Pancreas (tissue), 10 donors: ENCODE results near the gene HIPK2. TPM values are rescaled to one million over a fixed set of nuclear protein-coding genes. Genes with fewer than 3 reads are reported as not detected.

Source experiments
- ATAC-seq, 4 donors: fragments of 200-7000 bp; cut with Tn5 transposase; one replicate each; pipeline versions ENCODE4 v1.8.0 to v1.9.1; 2020; ENCODE audit warnings: mild to moderate bottlenecking in 4 of 4, moderate library complexity in 4 of 4
- DNase-seq, 6 donors: peaks; one replicate each; pipeline ENCODE4 v3.0.0-alpha.2; 2020
- FAIRE-seq: peaks from 2 replicates; lab custom pipeline; 2012; peaks lifted over from hg19 to GRCh38; lab: Jason Lieb, UNC
- H3K27ac ChIP-seq, 4 donors: fragments of 200-600 bp; sonication (generic); 1 replicate in 3 of 4; 2 replicates in 1 of 4; pipeline versions ENCODE4 v1.5.0 to v1.8.0; 2020
- H3K27me3 ChIP-seq, 4 donors: fragments of 200-600 bp; one replicate each; pipeline ENCODE4 v1.8.0; 2021
- H3K36me3 ChIP-seq, 3 donors: fragments of 200-600 bp; sonication (generic) in 1 of 3; one replicate each; pipeline versions ENCODE4 v1.5.0 to v1.8.0; 2020 to 2021
- H3K4me1 ChIP-seq, 3 donors: fragments of 200-600 bp; one replicate each; pipeline ENCODE4 v1.8.0; 2021
- H3K4me3 ChIP-seq, 4 donors: fragments of 200-600 bp; sonication (generic) in 2 of 4; one replicate each; pipeline versions ENCODE4 v1.5.0 to v1.8.0; 2020 to 2021
- H3K9me3 ChIP-seq, 4 donors: fragments of 200-600 bp; one replicate each; pipeline ENCODE4 v1.8.0; 2021
- CTCF ChIP-seq, 4 donors: fragments of 200-600 bp; sonication (generic) in 3 of 4; IDR thresholded peaks; one replicate each; pipeline versions ENCODE4 v1.5.0 to v1.8.0; 2021; ENCODE audit warnings: antibody characterized with exemption in 4 of 4
- WGBS, 2 donors: extraction: QIAGEN DNeasy Blood & Tissue Kit; methylation state at CpG; one replicate each; pipeline ENCODE4 v1.1.7; 2013; 5-methylcytosine and 5-hydroxymethylcytosine counted together
- intact Hi-C, 3 donors: fragments of 100-400 bp; cut with DNase I; formaldehyde crosslinking; loops; one replicate each; pipeline versions ENCODE4 v1.11.1 to v1.14.2; 2022
- polyA plus RNA-seq, 2 donors: library from polyadenylated mRNA; stranded (reverse); fragments of 200-250 nt; gene quantifications; one replicate each; pipeline ENCODE4 v1.2.3, GENCODE V29; 2013
- total RNA-seq, 6 donors: library from RNA; stranded (reverse); fragmentation: NEBNext Ultra II Directional in 4 of 6; extraction: Animal tissue kit (Norgen Biotek cat#: 25700) in 4 of 6; gene quantifications; one replicate each; pipeline versions ENCODE4 v1.2.1 to v1.2.4, GENCODE V29; 2021 to 2023
- donor health status: healthy with polysubstance abuse.
- donor health status: DM: no; HTN: no; CAD: no; lungs with moderate emphysema.
- donor health status: DM: no; HTN: no; CAD: no.
- donor health status: control.
- donor health status: control.
- donor health status: Bipolar disorder and iron deficiency.
- donor health status: DM: yes; HTN: yes; CAD: no.
- donor health status: DM: no; HTN: no; CAD: no.
- donor health status: DM: no; HTN: no; CAD: no.
- donor health status: DM: yes; HTN: yes; CAD: no.

HIPK2 gene
- total and polyA plus RNA-seq, 8 donors = 6.7 to 49.0 (median 24.7) TPM

GRCh38 chr7:139571190-139571589, 206.6 kb downstream of the HIPK2 start:
- H3K9me3 ChIP-seq = no peaks in the 10 kb centered on the region
- 92 to 94% methylated on average over 20 of the region's 20 CpGs for WGBS, 2 donors
- no peaks in the 10 kb centered on the region for H3K4me1 ChIP-seq
- H3K4me3 ChIP-seq = no peak overlapping the region
- H3K27ac ChIP-seq = no peak overlapping the region
- no peak for ATAC-seq
- intact Hi-C loops = no loop called here
- H3K27me3 ChIP-seq = no peaks in the 10 kb centered on the region
- H3K36me3 ChIP-seq = peaks cover 0 to 24% (median 0%) of the 10 kb centered on the region in 3 donors
- no peak for FAIRE-seq
- no peak for TF ChIP-seq CTCF (IDR thresholded peaks at IDR 0.05)
- peak in 1 of 6 donors; percentile 36 for DNase-seq

GRCh38 chr7:139570626-139571025, 207.2 kb downstream of the HIPK2 start:
- WGBS, 2 donors = 91 to 94% methylated on average over 5 of the region's 5 CpGs
- no peak for DNase-seq
- TF ChIP-seq CTCF (IDR thresholded peaks at IDR 0.05) = no peak
- H3K36me3 ChIP-seq = peaks cover 0 to 24% (median 0%) of the 10 kb centered on the region in 3 donors
- no peaks in the 10 kb centered on the region for H3K27me3 ChIP-seq
- no peak overlapping the region for H3K4me3 ChIP-seq
- no peak overlapping the region for H3K27ac ChIP-seq
- peaks cover 0 to 2% (median 0%) of the 10 kb centered on the region in 3 donors for H3K4me1 ChIP-seq
- no peaks in the 10 kb centered on the region for H3K9me3 ChIP-seq
- FAIRE-seq = no peak
- no peak for ATAC-seq
- intact Hi-C loops = no loop called here

- no peak for TF ChIP-seq CTCF (IDR thresholded peaks at IDR 0.05)
Measured at GRCh38 chr7:139570119-139570518, 207.7 kb downstream of the HIPK2 start.

GRCh38 chr7:139568813-139569490, 208.8 kb downstream of the HIPK2 start:
- H3K36me3 ChIP-seq = peaks cover 0 to 16% (median 0%) of the 10 kb centered on the region in 3 donors

More at GRCh38 chr7:139570119-139570518, 207.7 kb downstream of the HIPK2 start:
- ATAC-seq (no peak), DNase-seq (peak in 1 of 6 donors; percentile 21), FAIRE-seq (no peak)
- H3K36me3 ChIP-seq = peaks cover 0 to 24% (median 0%) of the 10 kb centered on the region in 3 donors
- H3K27me3 ChIP-seq = no peaks in the 10 kb centered on the region
- intact Hi-C loops = no loop called here
- H3K4me3 ChIP-seq = no peak overlapping the region
- 84 to 86% methylated on average over 8 of the region's 8 CpGs for WGBS, 2 donors
- H3K4me1 ChIP-seq = peaks cover 0 to 7% (median 0%) of the 10 kb centered on the region in 3 donors
- H3K9me3 ChIP-seq = no peaks in the 10 kb centered on the region
- H3K27ac ChIP-seq = no peak overlapping the region

More at GRCh38 chr7:139568813-139569490, 208.8 kb downstream of the HIPK2 start:
- no peak for ATAC-seq
- H3K27me3 ChIP-seq = no peaks in the 10 kb centered on the region
- 93 to 96% methylated on average over 12 of the region's 12 CpGs for WGBS, 2 donors
- no peak overlapping the region for H3K27ac ChIP-seq
- intact Hi-C loops = no loop called here
- no peak for TF ChIP-seq CTCF (IDR thresholded peaks at IDR 0.05)
- no peak for FAIRE-seq
- H3K4me1 ChIP-seq = peaks cover 0 to 7% (median 0%) of the 10 kb centered on the region in 3 donors
- DNase-seq = peak in 1 of 6 donors; percentile 18
- no peaks in the 10 kb centered on the region for H3K9me3 ChIP-seq
- H3K4me3 ChIP-seq = no peak overlapping the region
